PC-3 (cell line): Measurements from ENCODE around the gene WDR19.

ENCODE experiments used
- EZH2 ChIP-seq: fragments of 300-600 bp; sonication (generic); IDR thresholded peaks from one replicate; pipeline ENCODE4 v1.6.1; 2017; ENCODE audit warnings: antibody characterized with exemption, mild to moderate bottlenecking, low read length; ENCODE audit not compliant: unreplicated experiment
- EZH2phosphoT487 ChIP-seq: fragments of 300-600 bp; sonication (generic); IDR thresholded peaks from 2 replicates; pipeline ENCODE4 v1.6.1; 2018; ENCODE audit warnings: mild to moderate bottlenecking, antibody characterized with exemption, low read length, borderline replicate concordance
- TF ChIP-seq, protein P1 (sequence below): fragments of 300-600 bp; sonication (generic); conservative IDR thresholded peaks from 2 replicates; pipeline ENCODE4 v1.5.1; 2017; ENCODE audit warnings: antibody characterized with exemption, low read depth, mild to moderate bottlenecking, low read length

DNA sequence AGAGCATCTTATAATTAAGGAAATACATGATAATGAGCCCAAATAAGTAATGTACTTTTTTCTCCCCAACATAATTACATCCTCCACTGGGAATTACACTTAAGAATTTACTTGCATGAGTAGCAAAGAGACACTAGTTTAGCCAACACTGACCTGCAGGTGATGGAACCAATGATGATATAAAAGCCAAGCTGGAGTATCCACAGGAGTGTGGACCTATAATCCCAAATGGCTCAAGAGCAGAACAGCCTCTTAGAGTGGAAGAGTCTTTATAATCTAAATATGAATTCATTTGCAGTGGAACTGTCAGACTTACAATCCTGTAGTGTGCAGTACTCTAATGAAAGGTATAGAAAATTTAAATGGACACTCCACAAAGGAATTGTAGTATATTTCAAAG, 22.2 kb downstream of the WDR19 start:
- TF ChIP-seq, protein P1, sequence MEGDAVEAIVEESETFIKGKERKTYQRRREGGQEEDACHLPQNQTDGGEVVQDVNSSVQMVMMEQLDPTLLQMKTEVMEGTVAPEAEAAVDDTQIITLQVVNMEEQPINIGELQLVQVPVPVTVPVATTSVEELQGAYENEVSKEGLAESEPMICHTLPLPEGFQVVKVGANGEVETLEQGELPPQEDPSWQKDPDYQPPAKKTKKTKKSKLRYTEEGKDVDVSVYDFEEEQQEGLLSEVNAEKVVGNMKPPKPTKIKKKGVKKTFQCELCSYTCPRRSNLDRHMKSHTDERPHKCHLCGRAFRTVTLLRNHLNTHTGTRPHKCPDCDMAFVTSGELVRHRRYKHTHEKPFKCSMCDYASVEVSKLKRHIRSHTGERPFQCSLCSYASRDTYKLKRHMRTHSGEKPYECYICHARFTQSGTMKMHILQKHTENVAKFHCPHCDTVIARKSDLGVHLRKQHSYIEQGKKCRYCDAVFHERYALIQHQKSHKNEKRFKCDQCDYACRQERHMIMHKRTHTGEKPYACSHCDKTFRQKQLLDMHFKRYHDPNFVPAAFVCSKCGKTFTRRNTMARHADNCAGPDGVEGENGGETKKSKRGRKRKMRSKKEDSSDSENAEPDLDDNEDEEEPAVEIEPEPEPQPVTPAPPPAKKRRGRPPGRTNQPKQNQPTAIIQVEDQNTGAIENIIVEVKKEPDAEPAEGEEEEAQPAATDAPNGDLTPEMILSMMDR: no peak
- TF ChIP-seq EZH2 (no peak), EZH2phosphoT487 (no peak)
